OCI-LY1 (cell line): ENCODE results near the gene NRDC.
"Not testable (repeated sequence)": the region's sequence is repeated elsewhere in the genome, so short reads cannot be mapped to it uniquely, and the experiment has no call there.

Experiments used
- EZH2 ChIP-seq: fragments of 200-600 bp; sonication (generic), shearing (Covaris generic); IDR thresholded peaks from 2 replicates; pipeline ENCODE4 v1.8.0; 2017; ENCODE audit warnings: borderline replicate concordance, mixed run types, mild to moderate bottlenecking, antibody characterized with exemption, low read length, moderate library complexity, mixed read lengths
- TF ChIP-seq, protein P1 (sequence below): fragments of 200-600 bp; sonication (generic), shearing (Covaris generic); IDR thresholded peaks from 2 replicates; pipeline ENCODE4 v1.5.1; 2017; ENCODE audit warnings: mild to moderate bottlenecking, antibody characterized with exemption, low read length, moderate library complexity, mixed read lengths

DNA sequence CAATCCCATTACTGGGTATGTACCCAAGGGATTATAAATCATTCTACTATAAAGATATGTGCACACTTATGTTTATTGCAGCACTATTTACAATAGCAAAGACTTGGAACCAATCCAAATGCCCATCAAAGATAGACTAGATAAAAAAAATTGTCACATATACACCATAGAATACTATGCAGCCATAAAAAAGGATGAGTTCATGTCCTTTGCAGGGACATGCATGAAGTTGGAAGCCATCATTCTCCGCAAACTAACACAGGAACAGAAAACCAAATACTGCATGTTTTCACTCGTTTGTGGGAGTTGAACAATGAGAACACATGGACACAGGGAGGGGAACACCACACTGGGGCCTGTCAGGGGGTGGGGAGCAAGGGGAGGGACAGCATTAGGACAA is 16.2 kb upstream of the NRDC start:
- TF ChIP-seq, protein P1, sequence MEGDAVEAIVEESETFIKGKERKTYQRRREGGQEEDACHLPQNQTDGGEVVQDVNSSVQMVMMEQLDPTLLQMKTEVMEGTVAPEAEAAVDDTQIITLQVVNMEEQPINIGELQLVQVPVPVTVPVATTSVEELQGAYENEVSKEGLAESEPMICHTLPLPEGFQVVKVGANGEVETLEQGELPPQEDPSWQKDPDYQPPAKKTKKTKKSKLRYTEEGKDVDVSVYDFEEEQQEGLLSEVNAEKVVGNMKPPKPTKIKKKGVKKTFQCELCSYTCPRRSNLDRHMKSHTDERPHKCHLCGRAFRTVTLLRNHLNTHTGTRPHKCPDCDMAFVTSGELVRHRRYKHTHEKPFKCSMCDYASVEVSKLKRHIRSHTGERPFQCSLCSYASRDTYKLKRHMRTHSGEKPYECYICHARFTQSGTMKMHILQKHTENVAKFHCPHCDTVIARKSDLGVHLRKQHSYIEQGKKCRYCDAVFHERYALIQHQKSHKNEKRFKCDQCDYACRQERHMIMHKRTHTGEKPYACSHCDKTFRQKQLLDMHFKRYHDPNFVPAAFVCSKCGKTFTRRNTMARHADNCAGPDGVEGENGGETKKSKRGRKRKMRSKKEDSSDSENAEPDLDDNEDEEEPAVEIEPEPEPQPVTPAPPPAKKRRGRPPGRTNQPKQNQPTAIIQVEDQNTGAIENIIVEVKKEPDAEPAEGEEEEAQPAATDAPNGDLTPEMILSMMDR: not testable (repeated sequence)
- not testable (repeated sequence) for TF ChIP-seq EZH2
